HCT116 (cell line): ENCODE data around the gene SLC47A2. TPM values are rescaled to one million over a fixed set of nuclear protein-coding genes. Genes with fewer than 3 reads are reported as not detected.

Experiments used
- ATAC-seq: fragments of 200-7000 bp; cut with Tn5 transposase; 2 replicates; pipeline ENCODE4 v1.9.1; 2020; ENCODE audit warnings: mild to moderate bottlenecking, moderate library complexity
- BruUV-seq: library from RNA; stranded (reverse); fragments of 400-500 nt; replicated peaks from 2 replicates; lab custom pipeline; 2021; lab: Mats Ljungman, UMichigan
- CTCF ChIA-PET: fragments of 300-600 bp; sonication (Branson Sonifier 250); formaldehyde crosslinking; loops from one replicate; lab custom pipeline; 2021; ENCODE audit warnings: antibody characterized with exemption; lab: Charles Lee
- POLR2A ChIA-PET: fragments of 300-600, 350-600 bp; sonication (Branson Sonifier 250); formaldehyde crosslinking; loops from one replicate; lab custom pipeline; 2021; ENCODE audit warnings: antibody characterized with exemption; lab: Charles Lee
- RAD21 ChIA-PET, 2 experiments: fragments of 300-600 bp; sonication (Branson Sonifier 250); formaldehyde crosslinking; loops; one replicate each; lab custom pipeline; 2023; ENCODE audit warnings: low total read pairs in 2 of 2; ENCODE audit not compliant: uncharacterized antibody in 2 of 2, unreplicated experiment in 2 of 2, low non-redundant PET in 1 of 2; lab: Charles Lee
- DNase-seq: peaks from one replicate; pipeline ENCODE4 v3.0.0-alpha.2; 2010; ENCODE audit warnings: low read depth, low spot score
- H2AFZ ChIP-seq: fragments of 200-600 bp; shearing (Covaris generic), sonication (generic); 2 replicates; pipeline ENCODE4 v1.6.1; 2017; ENCODE audit warnings: low read depth, mixed run types, mixed read lengths, antibody characterized with exemption, low read length; ENCODE audit not compliant: poor library complexity, severe bottlenecking
- H3K27ac ChIP-seq: 2 replicates; pipeline ENCODE4 v1.5.1; 2012; ENCODE audit warnings: low read depth, low read length
- H3K27me3 ChIP-seq: fragments of 200-600 bp; sonication (generic); 2 replicates; pipeline ENCODE4 v1.6.1; 2016; ENCODE audit warnings: mixed run types, low read length, mixed read lengths; ENCODE audit not compliant: insufficient read depth
- H3K36me3 ChIP-seq, 2 experiments: fragments of 200-500 bp in 1 of 2; fragments of 200-600 bp in 1 of 2; sonication (Bioruptor generic) in 1 of 2; sonication (generic) in 1 of 2; 2 replicates each; pipeline versions ENCODE4 v1.5.1 to v1.6.1; 2014 to 2016; ENCODE audit warnings: low read length in 2 of 2, inconsistent platforms in 1 of 2, mixed read lengths in 1 of 2, mixed run types in 1 of 2; ENCODE audit not compliant: insufficient read depth in 2 of 2, control insufficient read depth in 1 of 2
- H3K4me1 ChIP-seq, 2 experiments: fragments of 200-600 bp in 1 of 2; sonication (generic) in 1 of 2; 2 replicates each; pipeline versions ENCODE4 v1.5.1 to v1.6.1; 2012 to 2017; ENCODE audit warnings: low read length in 2 of 2, inconsistent platforms in 1 of 2, mild to moderate bottlenecking in 1 of 2, mixed read lengths in 1 of 2, mixed run types in 1 of 2, moderate library complexity in 1 of 2; ENCODE audit not compliant: insufficient read depth in 2 of 2, control insufficient read depth in 1 of 2
- H3K4me2 ChIP-seq: fragments of 200-600 bp; sonication (generic); 2 replicates; pipeline ENCODE4 v1.6.1; 2017; ENCODE audit warnings: mixed run types, low read length, mixed read lengths
- H3K4me3 ChIP-seq, 2 experiments: fragments of 200-600 bp in 1 of 2; sonication (generic) in 1 of 2; replicated peaks in 1 of 2; 2 replicates each; pipeline ENCODE4 v1.5.1; 2011 to 2016; ENCODE audit warnings: low read length in 2 of 2, control low read depth in 1 of 2, low read depth in 1 of 2, mild to moderate bottlenecking in 1 of 2, mixed read lengths in 1 of 2, mixed run types in 1 of 2
- H3K79me2 ChIP-seq: fragments of 200-600 bp; sonication (generic); 2 replicates; pipeline ENCODE4 v1.6.1; 2017; ENCODE audit warnings: mild to moderate bottlenecking, mixed run types, low read length, moderate library complexity, mixed read lengths; ENCODE audit not compliant: insufficient read depth
- H3K9ac ChIP-seq: fragments of 200-600 bp; sonication (generic); 2 replicates; pipeline ENCODE4 v1.6.1; 2016; ENCODE audit warnings: low read length, mixed read lengths
- H3K9me2 ChIP-seq: fragments of 200-600 bp; sonication (generic), shearing (Covaris generic); 2 replicates; pipeline ENCODE4 v1.6.1; 2017; ENCODE audit warnings: mixed run types, mild to moderate bottlenecking, moderate library complexity; ENCODE audit not compliant: insufficient read depth
- H3K9me3 ChIP-seq, 2 experiments: fragments of 200-500 bp in 1 of 2; fragments of 200-600 bp in 1 of 2; sonication (Bioruptor generic) in 1 of 2; sonication (generic) in 1 of 2; 2 replicates each; pipeline ENCODE4 v1.6.1; 2014 to 2017; ENCODE audit warnings: low read length in 2 of 2, mixed read lengths in 2 of 2, inconsistent platforms in 1 of 2, low read depth in 1 of 2, mild to moderate bottlenecking in 1 of 2, mixed run types in 1 of 2, moderate library complexity in 1 of 2; ENCODE audit not compliant: control insufficient read depth in 1 of 2, insufficient read depth in 1 of 2
- H4K20me1 ChIP-seq: fragments of 200-600 bp; sonication (generic), shearing (Covaris generic); 2 replicates; pipeline ENCODE4 v1.6.1; 2017; ENCODE audit warnings: mixed run types, mild to moderate bottlenecking, moderate library complexity; ENCODE audit not compliant: insufficient read depth
- CBX3 ChIP-seq: IDR thresholded peaks from 2 replicates; pipeline ENCODE4 v1.6.1; 2012; ENCODE audit warnings: low read depth
- EGR1 ChIP-seq: IDR thresholded peaks from 2 replicates; pipeline ENCODE4 v1.6.1; 2012; ENCODE audit warnings: low read depth
- ELF1 ChIP-seq: IDR thresholded peaks from 2 replicates; pipeline ENCODE4 v1.6.1; 2012; ENCODE audit warnings: low read depth, borderline replicate concordance
- FOSL1 ChIP-seq: IDR thresholded peaks from 2 replicates; pipeline ENCODE4 v1.6.1; 2012; ENCODE audit warnings: low read depth
- JUND ChIP-seq: IDR thresholded peaks from 2 replicates; pipeline ENCODE4 v1.6.1; 2012
- POLR2A ChIP-seq: IDR thresholded peaks from 2 replicates; pipeline ENCODE4 v1.7.0; 2011; ENCODE audit warnings: borderline replicate concordance; ENCODE audit not compliant: insufficient read depth, insufficient read length; ENCODE audit errors: extremely low read depth
- RAD21 ChIP-seq: IDR thresholded peaks from 2 replicates; pipeline ENCODE4 v1.6.1; 2012; ENCODE audit warnings: low read depth, mild to moderate bottlenecking
- SRF ChIP-seq: IDR thresholded peaks from 2 replicates; pipeline ENCODE4 v1.6.1; 2012; ENCODE audit warnings: low read depth
- TCF7L2 ChIP-seq: IDR thresholded peaks from 2 replicates; pipeline ENCODE4 v1.7.0; 2011; ENCODE audit warnings: borderline replicate concordance, inconsistent platforms; ENCODE audit not compliant: insufficient read depth, insufficient read length; ENCODE audit errors: extremely low read depth
- ZNF274 ChIP-seq: fragments of 200-500 bp; sonication (Bioruptor generic); IDR thresholded peaks from 2 replicates; pipeline ENCODE4 v1.6.1; 2014; ENCODE audit warnings: mild to moderate bottlenecking, low read depth, low read length, inconsistent platforms
- intact Hi-C: fragments of 100-400 bp; cut with micrococcal nuclease; formaldehyde crosslinking; loops from 2 replicates; pipeline ENCODE4 v1.10.0; 2022
- total RNA-seq: library from RNA; stranded (reverse); gene quantifications from one replicate; pipeline ENCODE4 v1.2.1, GENCODE V29; 2021; ENCODE audit not compliant: unreplicated experiment
- TF ChIP-seq, protein P1 (sequence below): IDR thresholded peaks from 2 replicates; pipeline ENCODE4 v1.6.1; 2012
- TF ChIP-seq, protein P2 (sequence below): IDR thresholded peaks from 2 replicates; pipeline ENCODE4 v1.6.1; 2012; ENCODE audit warnings: low read depth
- TF ChIP-seq, protein P3 (sequence below): IDR thresholded peaks from 2 replicates; pipeline ENCODE4 v1.6.1; 2012

SLC47A2 gene
- total RNA-seq, 1 experiment from 2014 or later, result not detected

DNA sequence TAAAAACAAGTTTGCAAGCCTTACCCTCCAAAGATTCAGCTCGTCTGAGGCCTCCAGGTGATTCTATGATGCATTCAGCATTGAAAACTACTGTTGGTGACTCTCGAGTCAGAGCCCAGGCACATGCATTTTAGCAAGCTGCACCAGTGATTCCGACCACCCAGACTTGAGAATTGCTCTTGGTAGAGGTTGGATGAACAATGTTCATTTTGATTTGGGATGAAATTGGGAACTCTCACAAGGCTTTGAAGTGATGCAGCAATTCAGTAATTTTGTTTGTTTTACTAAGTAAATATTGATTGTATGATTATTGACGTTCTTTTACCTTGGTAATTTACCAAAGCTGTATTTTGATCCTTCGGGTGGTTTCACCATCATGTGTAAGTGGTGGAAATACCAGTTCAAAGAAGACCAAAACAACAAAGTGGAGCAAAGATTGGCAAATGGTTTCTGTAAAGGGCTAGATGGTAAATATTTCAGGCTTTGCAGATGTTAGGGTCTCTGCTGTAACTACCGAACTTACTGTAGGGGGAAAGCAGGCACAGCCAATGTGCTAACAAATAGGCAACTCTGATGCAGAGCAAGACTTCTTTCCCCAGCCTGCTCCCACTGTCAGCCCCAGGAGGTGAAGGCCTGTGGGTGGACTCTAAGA lies 56.0 kb downstream of the SLC47A2 start:
- no peak for DNase-seq
- H3K9me2 ChIP-seq, result no peaks in the 10 kb centered on the region
- H3K9ac ChIP-seq, result no peak overlapping the region
- H2AFZ ChIP-seq, result no peak overlapping the region
- no peaks in the 10 kb centered on the region for H3K9me3 ChIP-seq
- RAD21 ChIA-PET, result no interaction called here
- BruUV-seq, result no TSS peak
- POLR2A ChIA-PET, result no interaction called here
- ATAC-seq, result no peak
- H3K36me3 ChIP-seq, result peaks cover 21 to 22% of the 10 kb centered on the region in 2 experiments; a peak in 2 of 4 replicates
- TF ChIP-seq RAD21, result no peak
- no peak for TF ChIP-seq CBX3
- TF ChIP-seq EGR1, result no peak
- no peak for TF ChIP-seq FOSL1
- no peak for TF ChIP-seq ELF1
- TF ChIP-seq, protein P1, sequence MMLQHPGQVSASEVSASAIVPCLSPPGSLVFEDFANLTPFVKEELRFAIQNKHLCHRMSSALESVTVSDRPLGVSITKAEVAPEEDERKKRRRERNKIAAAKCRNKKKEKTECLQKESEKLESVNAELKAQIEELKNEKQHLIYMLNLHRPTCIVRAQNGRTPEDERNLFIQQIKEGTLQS, result no peak
- no peak for TF ChIP-seq JUND
- TF ChIP-seq, protein P2, sequence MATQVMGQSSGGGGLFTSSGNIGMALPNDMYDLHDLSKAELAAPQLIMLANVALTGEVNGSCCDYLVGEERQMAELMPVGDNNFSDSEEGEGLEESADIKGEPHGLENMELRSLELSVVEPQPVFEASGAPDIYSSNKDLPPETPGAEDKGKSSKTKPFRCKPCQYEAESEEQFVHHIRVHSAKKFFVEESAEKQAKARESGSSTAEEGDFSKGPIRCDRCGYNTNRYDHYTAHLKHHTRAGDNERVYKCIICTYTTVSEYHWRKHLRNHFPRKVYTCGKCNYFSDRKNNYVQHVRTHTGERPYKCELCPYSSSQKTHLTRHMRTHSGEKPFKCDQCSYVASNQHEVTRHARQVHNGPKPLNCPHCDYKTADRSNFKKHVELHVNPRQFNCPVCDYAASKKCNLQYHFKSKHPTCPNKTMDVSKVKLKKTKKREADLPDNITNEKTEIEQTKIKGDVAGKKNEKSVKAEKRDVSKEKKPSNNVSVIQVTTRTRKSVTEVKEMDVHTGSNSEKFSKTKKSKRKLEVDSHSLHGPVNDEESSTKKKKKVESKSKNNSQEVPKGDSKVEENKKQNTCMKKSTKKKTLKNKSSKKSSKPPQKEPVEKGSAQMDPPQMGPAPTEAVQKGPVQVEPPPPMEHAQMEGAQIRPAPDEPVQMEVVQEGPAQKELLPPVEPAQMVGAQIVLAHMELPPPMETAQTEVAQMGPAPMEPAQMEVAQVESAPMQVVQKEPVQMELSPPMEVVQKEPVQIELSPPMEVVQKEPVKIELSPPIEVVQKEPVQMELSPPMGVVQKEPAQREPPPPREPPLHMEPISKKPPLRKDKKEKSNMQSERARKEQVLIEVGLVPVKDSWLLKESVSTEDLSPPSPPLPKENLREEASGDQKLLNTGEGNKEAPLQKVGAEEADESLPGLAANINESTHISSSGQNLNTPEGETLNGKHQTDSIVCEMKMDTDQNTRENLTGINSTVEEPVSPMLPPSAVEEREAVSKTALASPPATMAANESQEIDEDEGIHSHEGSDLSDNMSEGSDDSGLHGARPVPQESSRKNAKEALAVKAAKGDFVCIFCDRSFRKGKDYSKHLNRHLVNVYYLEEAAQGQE, result no peak
- no peak for TF ChIP-seq SRF
- no peak for TF ChIP-seq ZNF274
- TF ChIP-seq POLR2A, result no peak
- no peak for TF ChIP-seq TCF7L2
- TF ChIP-seq, protein P3, sequence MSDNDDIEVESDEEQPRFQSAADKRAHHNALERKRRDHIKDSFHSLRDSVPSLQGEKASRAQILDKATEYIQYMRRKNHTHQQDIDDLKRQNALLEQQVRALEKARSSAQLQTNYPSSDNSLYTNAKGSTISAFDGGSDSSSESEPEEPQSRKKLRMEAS, result no peak
- H3K4me3 ChIP-seq, result no peak overlapping the region
- no peaks in the 10 kb centered on the region for H4K20me1 ChIP-seq
- H3K79me2 ChIP-seq, result no peaks in the 10 kb centered on the region; the same call in 1 of the 2 replicates
- H3K4me2 ChIP-seq, result no peak overlapping the region
- no peaks in the 10 kb centered on the region for H3K27me3 ChIP-seq
- intact Hi-C loops, result no loop called here
- CTCF ChIA-PET, result interaction anchor here (1.1 kb wide), 1 partner anchor 15 kb away, joined by 3 read pairs; no protein-coding TSS in a partner anchor
- no peaks in the 10 kb centered on the region for H3K4me1 ChIP-seq
- H3K27ac ChIP-seq, result no peak overlapping the region
